Measurements from ENCODE around the gene RPS6KA2. TPM values are rescaled to one million over a fixed set of nuclear protein-coding genes. Genes with fewer than 3 reads are reported as not detected.

Gene RPS6KA2
- total RNA-seq, 1 experiment from 2014 or later, result 12.3 TPM

- no peak overlapping the region for H4K8ac ChIP-seq (replicated peaks; ENCODE audit: insufficient read length, low read depth, low read length)
- H3K27ac ChIP-seq (ENCODE audit: insufficient read length, low read depth, low read length), result no peak overlapping the region
- H4K5ac ChIP-seq (ENCODE audit: insufficient read length, low read depth, low read length), result no peak overlapping the region
- no peak overlapping the region for H3K14ac ChIP-seq (ENCODE audit: insufficient read depth, low read length)
- no peak overlapping the region for H2AFZ ChIP-seq (ENCODE audit: low read length)
- H3K4ac ChIP-seq (ENCODE audit: low read depth, low read length), result no peak overlapping the region
- H3K23me2 ChIP-seq (ENCODE audit: insufficient read length, low read depth, low read length, poor library complexity, severe bottlenecking), result no peaks in the 10 kb centered on the region
- no peak overlapping the region for H3K4me2 ChIP-seq (ENCODE audit: insufficient read depth, insufficient read length, low read length)
- no peak overlapping the region for H3T11ph ChIP-seq (ENCODE audit: low read length)
- no peak overlapping the region for H2BK12ac ChIP-seq (ENCODE audit: insufficient read length, low read depth, low read length)
- H3K27me3 ChIP-seq (ENCODE audit: insufficient read depth, low read length), result no peaks in the 10 kb centered on the region
- Mint-ChIP-seq H3K27me3 (ENCODE audit: low read depth) (no peaks in the 10 kb centered on the region; the same call in 1 of the 2 replicates), H3K4me3 (no peak overlapping the region), H3K9me3 (no peaks in the 10 kb centered on the region), H3K36me3 (ENCODE audit: insufficient read depth in 1 of 3, low read depth in 3 of 3) (peaks cover 11 to 20% (median 12%) of the 10 kb centered on the region in 3 experiments; a peak in 6 of 7 replicates), H3K27ac (no peak overlapping the region), H3K4me1 (0 out of 4 replicates have a peak, but pooled peaks cover 0 to 3% of the 10 kb centered on the region in 2 experiments)
- no peaks in the 10 kb centered on the region for H3K4me1 ChIP-seq (ENCODE audit: insufficient read depth, low read length)
- no peak for DNase-seq
- no peaks in the 10 kb centered on the region for H3K9me3 ChIP-seq (ENCODE audit: control insufficient read depth, low read depth, low read length)
- H2BK15ac ChIP-seq (ENCODE audit: low read depth, low read length), result no peak overlapping the region
- no peak overlapping the region for H4K91ac ChIP-seq (ENCODE audit: insufficient read length, low read depth, low read length)
- H3K79me2 ChIP-seq (ENCODE audit: insufficient read depth, low read length), result no peaks in the 10 kb centered on the region
- H2BK5ac ChIP-seq (ENCODE audit: insufficient read length, low read length), result no peak overlapping the region
- no peaks in the 10 kb centered on the region for H3K79me1 ChIP-seq (ENCODE audit: insufficient read depth, low read depth, low read length, poor library complexity, severe bottlenecking)
- H2AK5ac ChIP-seq (ENCODE audit: insufficient read length, low read length), result no peak overlapping the region
- no peak overlapping the region for H2BK20ac ChIP-seq (ENCODE audit: low read depth, low read length, poor library complexity, severe bottlenecking)
- no peak for TF ChIP-seq CTCF (conservative IDR thresholded peaks at IDR 0.05)
- no peak overlapping the region for H3K23ac ChIP-seq (ENCODE audit: insufficient read length, low read depth, low read length)
- H4K20me1 ChIP-seq (ENCODE audit: control insufficient read depth, insufficient read depth, insufficient read length), result no peaks in the 10 kb centered on the region
- H3K56ac ChIP-seq (ENCODE audit: insufficient read length, low read depth, low read length), result no peak overlapping the region
- no peak overlapping the region for H3K9ac ChIP-seq (ENCODE audit: extremely low read depth, insufficient read length, low read length)
- WGBS (ENCODE audit: extremely low coverage, insufficient read length, low lambda C conversion rate), result no CpG with 5 or more reads among the region's 32 CpGs
- no peak overlapping the region for H3K18ac ChIP-seq (ENCODE audit: insufficient read length, low read depth, low read length)
- no peak overlapping the region for H2BK120ac ChIP-seq (ENCODE audit: low read depth, low read length, poor library complexity, severe bottlenecking)
Observed at GRCh38 chr6:166497087-166497899, 129.8 kb downstream of the RPS6KA2 start.
